ENCODE data around the gene CDHR4. TPM values are rescaled to one million over a fixed set of nuclear protein-coding genes. Genes with fewer than 3 reads are reported as not detected.
"Not testable (repeated sequence)": the region's sequence is repeated elsewhere in the genome, so short reads cannot be mapped to it uniquely, and the experiment has no call there.

The CDHR4 gene
- total and polyA plus RNA-seq, 12 donors, result 0.17 to 0.25 (median 0.23) TPM; not detected in 9

GRCh38 chr3:49750056-49750455 lies 49.6 kb downstream of the CDHR4 start:
- WGBS, 4 donors, result 83 to 90% (median 86%) methylated on average over 4 of the region's 4 CpGs
- Histone ChIP-seq H3K27me3 (no peaks in the 10 kb centered on the region), H3K4me3 (no peak overlapping the region), H3K9me3 (replicated peaks in 1 of 3) (no peaks in the 10 kb centered on the region), H3K36me3 (replicated peaks in 1 of 2) (peaks cover 0 to 13% of the 10 kb centered on the region in 2 donors), H3K4me1 (replicated peaks in 1 of 2) (peaks cover 7 to 27% of the 10 kb centered on the region in 2 donors), H3K27ac (peak overlapping the region in 1 of 5 donors; percentile 11)
- TF ChIP-seq POLR2A (IDR thresholded peaks at IDR 0.05), result no peak
- TF ChIP-seq CTCF (IDR thresholded peaks at IDR 0.05), result no peak
- intact Hi-C loops (cut with DNase I), result no loop called here
- no peak for DNase-seq

DNA sequence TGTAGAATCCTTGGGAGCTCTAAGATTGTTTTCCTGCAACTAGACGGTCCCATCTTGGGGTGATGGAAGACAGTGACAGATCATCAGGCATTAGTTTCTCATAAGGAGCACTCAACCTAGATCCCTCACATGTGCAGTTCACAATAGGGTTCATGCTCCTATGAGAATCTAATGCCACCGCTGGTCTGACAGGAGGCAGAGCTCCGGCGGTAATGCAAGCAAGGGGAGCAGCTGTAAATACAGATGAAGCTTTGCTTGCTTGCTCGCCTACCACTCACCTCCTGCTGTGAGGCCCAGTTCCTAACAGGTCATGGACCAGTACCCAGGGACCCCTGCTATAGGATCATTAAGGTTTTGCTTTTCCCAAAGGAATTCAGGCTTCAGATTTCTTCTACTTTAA lies 50.8 kb downstream of the CDHR4 start:
- peaks cover 3 to 16% of the 10 kb centered on the region in 2 donors for H3K4me1 ChIP-seq (replicated peaks in 1 of 2)
- H3K27ac ChIP-seq; intact Hi-C loops (cut with DNase I); H3K9me3 ChIP-seq (replicated peaks in 1 of 3); H3K4me3 ChIP-seq; DNase-seq; H3K27me3 ChIP-seq: not testable (repeated sequence)
- peaks cover 0 to 13% of the 10 kb centered on the region in 2 donors for H3K36me3 ChIP-seq (replicated peaks in 1 of 2)
- WGBS, 4 donors, result 93 to 96% (median 94%) methylated on average over 4 to 5 of the region's 5 CpGs

DNA sequence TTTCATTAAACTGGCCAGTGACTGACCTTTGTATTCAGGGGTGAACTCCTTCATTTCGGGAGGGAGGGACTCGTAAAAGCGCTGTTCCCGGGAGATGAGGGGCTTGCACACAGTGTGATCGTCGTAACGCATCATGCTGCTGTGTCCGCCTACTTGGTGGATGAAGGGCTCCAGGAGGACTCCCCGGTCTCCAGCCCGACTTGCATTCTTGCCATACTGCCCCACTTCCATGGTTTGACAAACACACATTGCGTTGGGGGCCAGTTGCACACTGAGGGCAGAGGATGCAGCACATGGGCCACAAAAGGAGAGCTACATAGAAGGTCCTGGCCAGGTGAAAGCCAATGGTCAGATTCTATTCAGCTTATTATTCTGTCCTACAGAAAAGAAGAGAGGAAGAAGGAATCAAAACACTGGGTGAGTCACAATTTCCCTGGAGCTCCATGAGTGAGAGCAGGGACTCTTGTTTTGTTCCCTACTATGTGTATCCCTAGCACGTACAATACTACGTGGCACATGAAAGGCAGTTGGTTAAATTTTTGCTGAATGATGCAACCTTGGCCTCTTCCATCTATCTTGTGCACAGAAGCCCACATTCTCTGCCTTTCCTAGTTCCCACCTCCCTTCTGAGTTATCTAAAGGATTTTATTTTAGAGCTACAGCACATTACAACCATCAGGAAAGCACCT lies 51.7 kb downstream of the CDHR4 start:
- H3K4me1 ChIP-seq (replicated peaks in 1 of 2), result peaks cover 0 to 8% of the 10 kb centered on the region in 2 donors
- no peak overlapping the region for H3K27ac ChIP-seq

GRCh38 chr3:49745986-49746385 lies 53.7 kb downstream of the CDHR4 start:
- intact Hi-C loops (cut with DNase I), result no loop called here
- H3K9me3 ChIP-seq (replicated peaks in 1 of 3), result no peaks in the 10 kb centered on the region
- WGBS, 4 donors, result 85 to 98% (median 90%) methylated on average over 2 of the region's 2 CpGs
- peaks cover 0 to 8% of the 10 kb centered on the region in 2 donors for H3K4me1 ChIP-seq (replicated peaks in 1 of 2)
- H3K27me3 ChIP-seq, result no peaks in the 10 kb centered on the region
- no peak overlapping the region for H3K27ac ChIP-seq
- DNase-seq, result no peak
- no peak overlapping the region for H3K4me3 ChIP-seq
- no peak for TF ChIP-seq POLR2A (IDR thresholded peaks at IDR 0.05)
- TF ChIP-seq CTCF (IDR thresholded peaks at IDR 0.05), result no peak
- peaks cover 0 to 13% of the 10 kb centered on the region in 2 donors for H3K36me3 ChIP-seq (replicated peaks in 1 of 2)

More for the DNA sequence above, 51.7 kb downstream of the CDHR4 start:
- TF ChIP-seq POLR2A (IDR thresholded peaks at IDR 0.05) (no peak), CTCF (IDR thresholded peaks at IDR 0.05) (no peak)
- WGBS, 4 donors, result 90 to 91% (median 90%) methylated on average over 13 of the region's 13 CpGs
- H3K4me3 ChIP-seq, result no peak overlapping the region
- intact Hi-C loops (cut with DNase I), result no loop called here
- peaks cover 0 to 13% of the 10 kb centered on the region in 2 donors for H3K36me3 ChIP-seq (replicated peaks in 1 of 2)
- no peaks in the 10 kb centered on the region for H3K9me3 ChIP-seq (replicated peaks in 1 of 3)
- peak in 1 of 7 donors; percentile 16 for DNase-seq
- H3K27me3 ChIP-seq, result no peaks in the 10 kb centered on the region

Small RNAs within 50 kb of the gene (microRNA-seq; reads per million reads assigned to microRNA genes)
- 0 to 1.3 (median 0.38) reads per million in 3 donors for gene MIR5193

Small RNAs within 50 kb of the gene (small RNA-seq; reads per million reads assigned to genes)
- gene COX6CP14, result 0 reads per million in 2 donors

Other genes with a start within 250 kb of the CDHR4 start
- gene BSN, start 245.4 kb downstream of the CDHR4 start, total RNA-seq, result 1 to 10 TPM in 8 of 9 donors, under 1 TPM in 1; 0.72 to 4.6 (median 1.6) TPM
- gene BSN, start 245.4 kb downstream of the CDHR4 start, polyA plus RNA-seq, result 1 to 10 TPM in 2 of 3 donors, under 1 TPM in 1; 0.27 to 3.9 (median 1.3) TPM
- 100 to 1,000 TPM in 7 of 9 donors, 10 to 100 TPM in 2; 86.6 to 166 (median 128) TPM for gene APEH, start 125.5 kb downstream of the CDHR4 start, total RNA-seq
- gene APEH, start 125.5 kb downstream of the CDHR4 start, polyA plus RNA-seq, result 100 to 1,000 TPM in 1 of 3 donors, 10 to 100 TPM in 2; 36.5 to 124 (median 45.9) TPM
- gene MST1, start 110.4 kb downstream of the CDHR4 start, total RNA-seq, result 10 to 100 TPM; 13.4 to 92.0 (median 45.0) TPM
- 100 to 1,000 TPM in 2 of 3 donors, 1 to 10 TPM in 1; 7.5 to 241 (median 240) TPM for gene MST1, start 110.4 kb downstream of the CDHR4 start, polyA plus RNA-seq
- gene RNF123, start 110.3 kb downstream of the CDHR4 start, total RNA-seq, result 10 to 100 TPM; 19.5 to 62.3 (median 37.3) TPM
- gene RNF123, start 110.3 kb downstream of the CDHR4 start, polyA plus RNA-seq, result 10 to 100 TPM; 35.1 to 59.6 (median 48.8) TPM
- gene AMIGO3, start 80.2 kb downstream of the CDHR4 start, total RNA-seq, result 1 to 10 TPM in 3 of 9 donors, under 1 TPM in 3, not detected in 3; 0.28 to 1.3 (median 0.79) TPM
- gene AMIGO3, start 80.2 kb downstream of the CDHR4 start, polyA plus RNA-seq, result 1 to 10 TPM in 2 of 3 donors, not detected in 1; 2.2 to 3.0 TPM
- 100 to 1,000 TPM in 1 of 9 donors, 10 to 100 TPM in 8; 22.3 to 141 (median 30.4) TPM for gene GMPPB, start 75.9 kb downstream of the CDHR4 start, total RNA-seq
- 10 to 100 TPM; 11.2 to 38.5 (median 20.2) TPM for gene GMPPB, start 75.9 kb downstream of the CDHR4 start, polyA plus RNA-seq
- gene IP6K1, start 13.3 kb downstream of the CDHR4 start, total RNA-seq, result 10 to 100 TPM; 25.6 to 73.9 (median 50.9) TPM
- 10 to 100 TPM; 12.3 to 29.5 (median 14.2) TPM for gene IP6K1, start 13.3 kb downstream of the CDHR4 start, polyA plus RNA-seq
- gene INKA1, start 3.4 kb upstream of the CDHR4 start, total RNA-seq, result 1 to 10 TPM; 1.8 to 5.5 (median 3.1) TPM
- 10 to 100 TPM in 1 of 3 donors, 1 to 10 TPM in 1, under 1 TPM in 1; 0.35 to 15.2 (median 6.3) TPM for gene INKA1, start 3.4 kb upstream of the CDHR4 start, polyA plus RNA-seq
- gene UBA7, start 14.1 kb upstream of the CDHR4 start, total RNA-seq, result 100 to 1,000 TPM in 1 of 9 donors, 10 to 100 TPM in 8; 27.8 to 102 (median 52.3) TPM
- gene UBA7, start 14.1 kb upstream of the CDHR4 start, polyA plus RNA-seq, result 100 to 1,000 TPM in 2 of 3 donors, 10 to 100 TPM in 1; 17.5 to 232 (median 136) TPM
- 1 to 10 TPM in 8 of 9 donors, under 1 TPM in 1; 0.60 to 6.9 (median 2.3) TPM for gene TRAIP, start 56.7 kb upstream of the CDHR4 start, total RNA-seq
- gene TRAIP, start 56.7 kb upstream of the CDHR4 start, polyA plus RNA-seq, result 1 to 10 TPM; 2.1 to 3.3 (median 2.2) TPM
- 1 to 10 TPM in 2 of 9 donors, under 1 TPM in 3, not detected in 4; 0.27 to 1.5 (median 0.67) TPM for gene CAMKV, start 70.0 kb upstream of the CDHR4 start, total RNA-seq
- gene CAMKV, start 70.0 kb upstream of the CDHR4 start, polyA plus RNA-seq, result 1 to 10 TPM in 1 of 3 donors, under 1 TPM in 2; 0.27 to 1.1 (median 0.55) TPM
- 1 to 10 TPM in 1 of 9 donors, under 1 TPM in 7, not detected in 1; 0.33 to 1.2 (median 0.60) TPM for gene MST1R, start 104.0 kb upstream of the CDHR4 start, total RNA-seq
- gene MST1R, start 104.0 kb upstream of the CDHR4 start, polyA plus RNA-seq, result 1 to 10 TPM in 2 of 3 donors, under 1 TPM in 1; 0.18 to 2.5 (median 2.0) TPM
- 10 to 100 TPM; 11.5 to 21.9 (median 14.6) TPM for gene MON1A, start 129.9 kb upstream of the CDHR4 start, total RNA-seq
- 10 to 100 TPM; 10.6 to 14.2 (median 12.9) TPM for gene MON1A, start 129.9 kb upstream of the CDHR4 start, polyA plus RNA-seq
- 100 to 1,000 TPM in 3 of 9 donors, 10 to 100 TPM in 6; 34.8 to 129 (median 70.4) TPM for gene RBM6, start 140.3 kb upstream of the CDHR4 start, total RNA-seq
- 100 to 1,000 TPM in 2 of 3 donors, 10 to 100 TPM in 1; 54.6 to 700 (median 224) TPM for gene RBM6, start 140.3 kb upstream of the CDHR4 start, polyA plus RNA-seq